K562 (cell line): ENCODE measurements around the gene ITGAL. TPM values are rescaled to one million over a fixed set of nuclear protein-coding genes. Genes with fewer than 3 reads are reported as not detected.

ENCODE experiments used
- BRD9 ChIP-seq: fragments of 450-650 bp; IDR thresholded peaks from 2 replicates; pipeline ENCODE4 v1.6.1; 2018; ENCODE audit warnings: low read depth; ENCODE audit not compliant: partially characterized antibody
- CXXC5 ChIP-seq: fragments of 250-450 bp; sonication (Bioruptor Pico); IDR thresholded peaks from 2 replicates; pipeline ENCODE4 v1.8.0; 2022; ENCODE audit warnings: inconsistent platforms, mild to moderate bottlenecking, moderate library complexity
- DMBX1 ChIP-seq: fragments of 250-450 bp; sonication (Bioruptor Pico); IDR thresholded peaks from 2 replicates; pipeline ENCODE4 v1.8.0; 2022; ENCODE audit warnings: inconsistent platforms, mild to moderate bottlenecking, moderate library complexity, borderline replicate concordance
- DNMT1 ChIP-seq: fragments of 450-650 bp; IDR thresholded peaks from 2 replicates; pipeline ENCODE4 v1.6.1; 2016; ENCODE audit warnings: antibody characterized with exemption, mild to moderate bottlenecking
- E2F3 ChIP-seq: fragments of 250-450 bp; sonication (Bioruptor Pico); IDR thresholded peaks from 2 replicates; pipeline ENCODE4 v1.4.0; 2020; ENCODE audit warnings: mild to moderate bottlenecking
- EWSR1 ChIP-seq: fragments of 450-650 bp; IDR thresholded peaks from 2 replicates; pipeline ENCODE4 v1.6.1; 2018; ENCODE audit warnings: borderline replicate concordance, mild to moderate bottlenecking, low read depth, moderate library complexity; ENCODE audit not compliant: partially characterized antibody
- FOXJ3 ChIP-seq: sonication (generic); formaldehyde crosslinking; IDR thresholded peaks from 2 replicates; pipeline ENCODE4 v1.4.0; 2020; ENCODE audit warnings: mild to moderate bottlenecking, missing genetic modification reagents
- HCFC1 ChIP-seq: IDR thresholded peaks from 2 replicates; pipeline ENCODE4 v1.6.1; 2012; ENCODE audit warnings: low read depth, low read length, improper control_type of control experiment
- HNRNPL ChIP-seq: fragments of 200-400 bp; formaldehyde crosslinking; IDR thresholded peaks from 2 replicates; pipeline ENCODE4 v1.6.1; 2017; ENCODE audit warnings: low read depth, mild to moderate bottlenecking, low read length
- JUND ChIP-seq, 2 experiments: IDR thresholded peaks; 2 replicates in 1 of 2; 3 replicates in 1 of 2; pipeline ENCODE4 v1.6.1; 2011; ENCODE audit warnings: borderline replicate concordance in 2 of 2, low read depth in 2 of 2, low read length in 2 of 2, improper control_type of control experiment in 1 of 2, missing biosample characterization in 1 of 2, missing genetic modification characterization in 1 of 2, missing genetic modification reagents in 1 of 2
- L3MBTL2 ChIP-seq: fragments of 450-650 bp; IDR thresholded peaks from 2 replicates; pipeline ENCODE4 v1.6.1; 2016; ENCODE audit warnings: mild to moderate bottlenecking, moderate library complexity
- NCOR1 ChIP-seq: fragments of 450-650 bp; IDR thresholded peaks from 2 replicates; pipeline ENCODE4 v1.6.1; 2016; ENCODE audit warnings: mild to moderate bottlenecking, moderate library complexity
- NELFE ChIP-seq: IDR thresholded peaks from 2 replicates; pipeline ENCODE4 v1.6.1; 2011; ENCODE audit warnings: mild to moderate bottlenecking; ENCODE audit not compliant: insufficient read depth, insufficient read length
- NR2C1 ChIP-seq, 2 experiments: fragments of 450-650 bp; IDR thresholded peaks; 2 replicates each; pipeline ENCODE4 v1.6.1; 2017; ENCODE audit warnings: mild to moderate bottlenecking in 2 of 2, antibody characterized with exemption in 1 of 2, inconsistent platforms in 1 of 2, missing compliant biosample characterization in 1 of 2, missing genetic modification characterization in 1 of 2
- NRF1 ChIP-seq, 2 experiments: fragments of 450-650 bp; IDR thresholded peaks in 1 of 2; conservative IDR thresholded peaks in 1 of 2; 2 replicates each; pipeline ENCODE4 v1.6.1; 2014; ENCODE audit warnings: mild to moderate bottlenecking in 2 of 2
- POLR2G ChIP-seq: fragments of 200-400 bp; formaldehyde crosslinking; IDR thresholded peaks from 2 replicates; pipeline ENCODE4 v1.6.1; 2017; ENCODE audit warnings: low read depth, mild to moderate bottlenecking, antibody characterized with exemption, low read length, moderate library complexity
- RB1 ChIP-seq: fragments of 450-650 bp; IDR thresholded peaks from 2 replicates; pipeline ENCODE4 v1.6.1; 2017; ENCODE audit warnings: low read depth, mild to moderate bottlenecking
- RBM25 ChIP-seq: fragments of 200-400 bp; formaldehyde crosslinking; IDR thresholded peaks from 2 replicates; pipeline ENCODE4 v1.6.1; 2018; ENCODE audit warnings: low read length, low read depth, moderate library complexity; ENCODE audit not compliant: severe bottlenecking
- RFX7 ChIP-seq: fragments of 250-450 bp; sonication (Bioruptor Pico); IDR thresholded peaks from 2 replicates; pipeline ENCODE4 v1.5.1; 2021; ENCODE audit warnings: mild to moderate bottlenecking
- TCFL5 ChIP-seq: fragments of 250-450 bp; sonication (Bioruptor Pico); conservative IDR thresholded peaks from 2 replicates; pipeline ENCODE4 v1.6.1; 2021; ENCODE audit warnings: mild to moderate bottlenecking, moderate library complexity, matching md5 sums
- TGIF2 ChIP-seq: sonication (generic); formaldehyde crosslinking; IDR thresholded peaks from 2 replicates; pipeline ENCODE4 v1.8.1; 2022; ENCODE audit warnings: mild to moderate bottlenecking, missing genetic modification reagents, moderate library complexity
- U2AF2 ChIP-seq: fragments of 200-400 bp; formaldehyde crosslinking; optimal IDR thresholded peaks from 2 replicates; pipeline ENCODE3; 2017; ENCODE audit warnings: low read depth, mild to moderate bottlenecking, low read length
- polyA plus RNA-seq, 8 experiments: library from polyadenylated mRNA; depleted of rRNA in 4 of 8; stranded (reverse) in 5 of 8; unstranded in 3 of 8; fragments of >200 nt; fragmentation: Nextera tagmentation in 2 of 8; fragmentation: Illumina TruSeq in 1 of 8; extraction: Ambion mirVana in 2 of 8; extraction: Trizol in 1 of 8; gene quantifications; 2 replicates each; pipeline versions ENCODE4 v1.2.1 to v1.2.3, GENCODE V29; 2011 to 2014; ENCODE audit warnings: inconsistent platforms in 1 of 8, missing spikeins in 1 of 8
- total RNA-seq, 7 experiments: library from RNA; depleted of rRNA in 6 of 7; stranded (reverse); fragments of >200 nt in 6 of 7; fragmentation: Illumina TruSeq in 2 of 7; extraction: Trizol in 2 of 7; gene quantifications; 2 replicates each; pipeline versions ENCODE4 v1.2.1 to v1.2.3, GENCODE V29; 2011 to 2021; ENCODE audit warnings: low replicate concordance in 1 of 7
- TF ChIP-seq, protein P1 (sequence below): IDR thresholded peaks from 2 replicates; pipeline ENCODE4 v1.6.1; 2011; ENCODE audit not compliant: insufficient read length; ENCODE audit errors: extremely low read depth
- TF ChIP-seq, protein P2 (sequence below): IDR thresholded peaks from 2 replicates; pipeline ENCODE4 v1.6.1; 2014; ENCODE audit warnings: antibody characterized with exemption
- TF ChIP-seq, protein P3 (sequence below): fragments of 200-800 bp; sonication (Bioruptor generic); IDR thresholded peaks from 2 replicates; pipeline ENCODE4 v1.6.1; 2017; ENCODE audit warnings: missing genetic modification characterization, missing compliant biosample characterization

ITGAL gene
- total and polyA plus RNA-seq, 9 of the 15 experiments (the other 6 are each of a cell fraction or from before 2014, with no cell fraction given), result 0.01 to 0.53 TPM; not detected in 7

DNA sequence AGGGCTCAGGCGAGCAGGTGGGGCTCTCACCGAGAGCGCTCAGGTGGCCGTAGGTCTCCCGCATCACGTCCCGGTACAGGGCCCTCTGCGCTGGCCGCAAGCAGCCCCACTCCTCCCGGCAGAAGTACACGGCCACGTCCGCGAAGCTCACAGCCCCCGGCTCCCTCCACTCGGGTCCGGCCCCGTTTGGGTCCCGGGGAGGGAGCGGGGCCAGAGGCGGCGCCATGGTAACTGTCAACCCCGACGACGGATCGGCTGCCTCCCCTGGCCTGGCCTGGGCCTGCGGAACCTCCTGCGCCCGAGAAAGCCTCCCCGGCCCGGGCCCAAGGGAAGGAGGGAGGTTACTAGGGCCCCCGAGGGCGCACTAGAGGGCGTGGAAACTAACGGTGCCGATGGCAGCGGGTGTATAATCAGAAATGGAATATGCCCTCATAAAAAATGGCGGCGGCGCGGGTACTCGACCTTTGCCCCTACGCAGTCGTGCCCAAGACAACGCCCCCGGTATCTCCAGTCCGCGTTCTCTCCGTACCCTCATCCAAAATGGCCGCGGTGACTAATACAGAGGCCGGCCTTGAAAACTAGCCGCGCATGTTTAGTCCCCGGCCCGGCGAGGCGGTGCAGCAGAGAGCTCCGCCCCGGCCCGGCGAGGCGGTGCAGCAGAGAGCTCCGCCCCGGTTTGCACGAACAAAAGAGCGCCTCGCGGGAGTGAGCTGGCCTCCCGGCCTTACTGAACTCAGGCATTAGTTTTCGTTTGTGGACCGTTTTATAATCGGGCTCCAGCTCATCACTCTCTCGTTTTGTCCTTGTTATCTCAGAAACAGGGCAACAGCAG is 85.6 kb downstream of the ITGAL start, which contains the start of gene ZNF764 (continued):
- TF ChIP-seq E2F3 (CRISPR knock-in tag), result no peak
- TF ChIP-seq CXXC5 (CRISPR knock-in tag), result peak; percentile 97
- no peak for TF ChIP-seq BRD9
- TF ChIP-seq, protein P1, sequence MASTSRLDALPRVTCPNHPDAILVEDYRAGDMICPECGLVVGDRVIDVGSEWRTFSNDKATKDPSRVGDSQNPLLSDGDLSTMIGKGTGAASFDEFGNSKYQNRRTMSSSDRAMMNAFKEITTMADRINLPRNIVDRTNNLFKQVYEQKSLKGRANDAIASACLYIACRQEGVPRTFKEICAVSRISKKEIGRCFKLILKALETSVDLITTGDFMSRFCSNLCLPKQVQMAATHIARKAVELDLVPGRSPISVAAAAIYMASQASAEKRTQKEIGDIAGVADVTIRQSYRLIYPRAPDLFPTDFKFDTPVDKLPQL, result peak; percentile 25
- TF ChIP-seq HCFC1, result peak; percentile 84
- no peak for TF ChIP-seq FOXJ3 (CRISPR knock-in tag)
- TF ChIP-seq RBM25, result no peak
- peak; percentile 98 for TF ChIP-seq NR2C1 (IDR thresholded peaks at IDR 0.05)
- TF ChIP-seq NR2C1 (tag; IDR thresholded peaks at IDR 0.05), result peak; percentile 100
- no peak for TF ChIP-seq NELFE
- TF ChIP-seq NRF1 (conservative IDR thresholded peaks at IDR 0.05 in 1 of 2, IDR thresholded peaks at IDR 0.05 in 1 of 2), result peak; percentile 89 to 91
- no peak for TF ChIP-seq EWSR1
- TF ChIP-seq RB1, result peak; percentile 63; the same call in 1 of the 2 replicates
- TF ChIP-seq HNRNPL, result peak; percentile 96
- TF ChIP-seq NCOR1, result no peak
- TF ChIP-seq TGIF2 (CRISPR knock-in tag), result no peak
- no peak for TF ChIP-seq RFX7
- TF ChIP-seq, protein P2, sequence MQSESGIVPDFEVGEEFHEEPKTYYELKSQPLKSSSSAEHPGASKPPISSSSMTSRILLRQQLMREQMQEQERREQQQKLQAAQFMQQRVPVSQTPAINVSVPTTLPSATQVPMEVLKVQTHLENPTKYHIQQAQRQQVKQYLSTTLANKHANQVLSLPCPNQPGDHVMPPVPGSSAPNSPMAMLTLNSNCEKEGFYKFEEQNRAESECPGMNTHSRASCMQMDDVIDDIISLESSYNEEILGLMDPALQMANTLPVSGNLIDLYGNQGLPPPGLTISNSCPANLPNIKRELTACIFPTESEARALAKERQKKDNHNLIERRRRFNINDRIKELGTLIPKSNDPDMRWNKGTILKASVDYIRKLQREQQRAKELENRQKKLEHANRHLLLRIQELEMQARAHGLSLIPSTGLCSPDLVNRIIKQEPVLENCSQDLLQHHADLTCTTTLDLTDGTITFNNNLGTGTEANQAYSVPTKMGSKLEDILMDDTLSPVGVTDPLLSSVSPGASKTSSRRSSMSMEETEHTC, result no peak
- no peak for TF ChIP-seq U2AF2
- TF ChIP-seq, protein P3, sequence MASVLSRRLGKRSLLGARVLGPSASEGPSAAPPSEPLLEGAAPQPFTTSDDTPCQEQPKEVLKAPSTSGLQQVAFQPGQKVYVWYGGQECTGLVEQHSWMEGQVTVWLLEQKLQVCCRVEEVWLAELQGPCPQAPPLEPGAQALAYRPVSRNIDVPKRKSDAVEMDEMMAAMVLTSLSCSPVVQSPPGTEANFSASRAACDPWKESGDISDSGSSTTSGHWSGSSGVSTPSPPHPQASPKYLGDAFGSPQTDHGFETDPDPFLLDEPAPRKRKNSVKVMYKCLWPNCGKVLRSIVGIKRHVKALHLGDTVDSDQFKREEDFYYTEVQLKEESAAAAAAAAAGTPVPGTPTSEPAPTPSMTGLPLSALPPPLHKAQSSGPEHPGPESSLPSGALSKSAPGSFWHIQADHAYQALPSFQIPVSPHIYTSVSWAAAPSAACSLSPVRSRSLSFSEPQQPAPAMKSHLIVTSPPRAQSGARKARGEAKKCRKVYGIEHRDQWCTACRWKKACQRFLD, result peak; percentile 80; the same call in 1 of the 2 replicates
- TF ChIP-seq JUND (IDR thresholded peaks at IDR 0.05; ENCODE audit: borderline replicate concordance, low read depth, low read length), result peak; percentile 82
- TF ChIP-seq JUND (tag; IDR thresholded peaks at IDR 0.05; ENCODE audit: borderline replicate concordance, low read depth, low read length), result peak; percentile 82; the same call in 1 of the 3 replicates
- peak; percentile 72 for TF ChIP-seq L3MBTL2
- TF ChIP-seq TCFL5 (CRISPR knock-in tag), result peak; percentile 21; the same call in 1 of the 2 replicates
- no peak for TF ChIP-seq DNMT1
- peak; percentile 85 for TF ChIP-seq POLR2G
- TF ChIP-seq DMBX1 (CRISPR knock-in tag), result peak; percentile 22; the same call in 1 of the 2 replicates
